K562 (cell line): ENCODE data around the gene TRAF3IP3. TPM values are rescaled to one million over a fixed set of nuclear protein-coding genes. Genes with fewer than 3 reads are reported as not detected.

Experiments
- CHCHD3 ChIP-seq: fragments of 250-450 bp; sonication (Bioruptor Pico); IDR thresholded peaks from 2 replicates; pipeline ENCODE4 v2.1.2; 2022; ENCODE audit warnings: mild to moderate bottlenecking
- MAFG ChIP-seq: fragments of 450-650 bp; conservative IDR thresholded peaks from 2 replicates; pipeline ENCODE4 v1.6.1; 2016; ENCODE audit warnings: missing genetic modification characterization, missing compliant biosample characterization
- PCBP2 ChIP-seq: fragments of 200-400 bp; formaldehyde crosslinking; IDR thresholded peaks from 2 replicates; pipeline ENCODE4 v1.6.1; 2018; ENCODE audit warnings: low read length, low read depth, mild to moderate bottlenecking, moderate library complexity; ENCODE audit not compliant: poor library complexity, severe bottlenecking
- PHF21A ChIP-seq: fragments of 450-650 bp; IDR thresholded peaks from 2 replicates; pipeline ENCODE4 v1.6.1; 2017; ENCODE audit warnings: low read depth, borderline replicate concordance
- RNF219 ChIP-seq: fragments of 250-450 bp; sonication (Bioruptor Pico); IDR thresholded peaks from 2 replicates; pipeline ENCODE4 v1.5.0; 2022; ENCODE audit warnings: mild to moderate bottlenecking
- SAFB ChIP-seq: fragments of 200-400 bp; formaldehyde crosslinking; IDR thresholded peaks from 2 replicates; pipeline ENCODE4 v1.6.1; 2017; ENCODE audit warnings: low read depth, low read length, borderline replicate concordance
- SFPQ ChIP-seq: fragments of 200-400 bp; formaldehyde crosslinking; IDR thresholded peaks from 2 replicates; pipeline ENCODE4 v1.6.1; 2017; ENCODE audit warnings: mild to moderate bottlenecking, low read depth, low read length, moderate library complexity
- SMARCC2 ChIP-seq: fragments of 450-650 bp; IDR thresholded peaks from 2 replicates; pipeline ENCODE4 v1.6.1; 2017; ENCODE audit warnings: antibody characterized with exemption, moderate library complexity, mild to moderate bottlenecking, low read depth
- SNIP1 ChIP-seq: fragments of 450-650 bp; IDR thresholded peaks from 2 replicates; pipeline ENCODE4 v1.7.1; 2017; ENCODE audit warnings: low read depth, mild to moderate bottlenecking
- ZNF134 ChIP-seq: fragments of 250-450 bp; sonication (Bioruptor Pico); conservative IDR thresholded peaks from 2 replicates; pipeline ENCODE4 v1.4.0; 2020
- ZNF518B ChIP-seq: fragments of 250-450 bp; sonication (Bioruptor Pico); IDR thresholded peaks from 2 replicates; pipeline ENCODE4 v1.5.0; 2021; ENCODE audit warnings: mild to moderate bottlenecking, moderate library complexity
- ZNF609 ChIP-seq: sonication (generic); formaldehyde crosslinking; IDR thresholded peaks from 2 replicates; pipeline ENCODE4 v1.8.1; 2023; ENCODE audit warnings: missing genetic modification reagents, mild to moderate bottlenecking, borderline replicate concordance
- ZNF717 ChIP-seq: fragments of 250-450 bp; sonication (Bioruptor Pico); IDR thresholded peaks from 2 replicates; pipeline ENCODE4 v1.5.0; 2021
- polyA plus RNA-seq, 8 experiments: library from polyadenylated mRNA; depleted of rRNA in 4 of 8; stranded (reverse) in 5 of 8; unstranded in 3 of 8; fragments of >200 nt; fragmentation: Nextera tagmentation in 2 of 8; fragmentation: Illumina TruSeq in 1 of 8; extraction: Ambion mirVana in 2 of 8; extraction: Trizol in 1 of 8; gene quantifications; 2 replicates each; pipeline versions ENCODE4 v1.2.1 to v1.2.3, GENCODE V29; 2011 to 2014; ENCODE audit warnings: inconsistent platforms in 1 of 8, missing spikeins in 1 of 8
- total RNA-seq, 7 experiments: library from RNA; depleted of rRNA in 6 of 7; stranded (reverse); fragments of >200 nt in 6 of 7; fragmentation: Illumina TruSeq in 2 of 7; extraction: Trizol in 2 of 7; gene quantifications; 2 replicates each; pipeline versions ENCODE4 v1.2.1 to v1.2.3, GENCODE V29; 2011 to 2021; ENCODE audit warnings: low replicate concordance in 1 of 7

Gene TRAF3IP3
- total and polyA plus RNA-seq, 9 of the 15 experiments (the other 6 are each of a cell fraction or from before 2014, with no cell fraction given): 0.06 to 1.1 (median 0.31) TPM

- TF ChIP-seq RNF219 (CRISPR knock-in tag): no peak
- TF ChIP-seq CHCHD3 (CRISPR knock-in tag): no peak
- TF ChIP-seq SAFB: no peak
- TF ChIP-seq PHF21A: no peak
- peak; percentile 61 for TF ChIP-seq MAFG
- no peak for TF ChIP-seq SFPQ
- TF ChIP-seq SMARCC2: no peak; the same call in 1 of the 2 replicates
- TF ChIP-seq ZNF134: peak; percentile 52; the same call in 1 of the 2 replicates
- TF ChIP-seq ZNF717 (CRISPR knock-in tag): no peak
- TF ChIP-seq PCBP2: no peak
- TF ChIP-seq ZNF518B (CRISPR knock-in tag): no peak
- TF ChIP-seq ZNF609 (CRISPR knock-in tag): no peak
- TF ChIP-seq SNIP1: no peak
Measured at GRCh38 chr1:209784265-209785169, 28.7 kb downstream of the TRAF3IP3 start, which contains the start of gene C1orf74 (continued).
